Hepatocyte (in vitro differentiated cells): Measurements from ENCODE around the gene FAT1. TPM values are rescaled to one million over a fixed set of nuclear protein-coding genes. Genes with fewer than 3 reads are reported as not detected.

Experiments
- DNase-seq: peaks from one replicate; pipeline ENCODE4 v3.0.0-alpha.2; 2016; ENCODE audit warnings: low spot score
- H2AFZ ChIP-seq: fragments of 200-600 bp; sonication (generic); 2 replicates; pipeline ENCODE4 v1.6.0; 2016; ENCODE audit warnings: antibody characterized with exemption, mild to moderate bottlenecking
- H3K27ac ChIP-seq: fragments of 200-600 bp; sonication (generic); 2 replicates; pipeline ENCODE4 v1.5.1; 2016; ENCODE audit warnings: mild to moderate bottlenecking
- H3K27me3 ChIP-seq: fragments of 200-600 bp; sonication (generic); 2 replicates; pipeline ENCODE4 v1.6.1; 2016
- H3K36me3 ChIP-seq: fragments of 200-600 bp; sonication (generic); replicated peaks from 2 replicates; pipeline ENCODE4 v1.5.1; 2016; ENCODE audit warnings: low read depth; ENCODE audit not compliant: insufficient read depth
- H3K4me1 ChIP-seq: fragments of 200-600 bp; sonication (generic); 2 replicates; pipeline ENCODE4 v1.5.1; 2016; ENCODE audit warnings: mild to moderate bottlenecking, moderate library complexity; ENCODE audit not compliant: insufficient read depth
- H3K4me2 ChIP-seq: fragments of 200-600 bp; sonication (generic); 2 replicates; pipeline ENCODE4 v1.6.0; 2016
- H3K4me3 ChIP-seq: fragments of 200-600 bp; sonication (generic); 2 replicates; pipeline ENCODE4 v1.5.1; 2016; ENCODE audit warnings: mild to moderate bottlenecking
- H3K79me2 ChIP-seq: fragments of 200-600 bp; sonication (generic); 2 replicates; pipeline ENCODE4 v1.6.0; 2017; ENCODE audit warnings: mild to moderate bottlenecking
- H3K9me2 ChIP-seq: fragments of 200-600 bp; sonication (generic); replicated peaks from 2 replicates; pipeline ENCODE4 v1.6.0; 2017; ENCODE audit warnings: mild to moderate bottlenecking; ENCODE audit not compliant: insufficient read depth
- H3K9me3 ChIP-seq: fragments of 200-600 bp; sonication (generic); 2 replicates; pipeline ENCODE4 v1.5.1; 2016; ENCODE audit warnings: low read depth, mild to moderate bottlenecking
- H4K20me1 ChIP-seq: fragments of 200-600 bp; sonication (generic); 2 replicates; pipeline ENCODE4 v1.6.0; 2016; ENCODE audit warnings: mild to moderate bottlenecking; ENCODE audit not compliant: insufficient read depth, poor library complexity, severe bottlenecking
- CTCF ChIP-seq: fragments of 200-600 bp; sonication (generic); IDR thresholded peaks from 2 replicates; pipeline ENCODE4 v1.5.1; 2016; ENCODE audit warnings: antibody characterized with exemption, mild to moderate bottlenecking; ENCODE audit not compliant: poor library complexity
- EZH2 ChIP-seq: fragments of 200-600 bp; sonication (generic); IDR thresholded peaks from 2 replicates; pipeline ENCODE4 v1.6.1; 2016; ENCODE audit warnings: antibody characterized with exemption, mild to moderate bottlenecking, borderline replicate concordance
- EZH2phosphoT487 ChIP-seq: fragments of 200-600 bp; sonication (generic); IDR thresholded peaks from one replicate; pipeline ENCODE4 v1.6.1; 2018; ENCODE audit warnings: antibody characterized with exemption, mild to moderate bottlenecking, low read depth, moderate library complexity; ENCODE audit not compliant: unreplicated experiment, severe bottlenecking
- WGBS: methylation state at CpG from one replicate; pipeline ENCODE4 v1.1.6; 2016; ENCODE audit warnings: low lambda C conversion rate; ENCODE audit errors: missing lambda C conversion rate; 5-methylcytosine and 5-hydroxymethylcytosine counted together
- polyA plus RNA-seq: library from polyadenylated mRNA; unstranded; fragments of >200 nt; fragmentation: Nextera tagmentation; extraction: Ambion mirVana; gene quantifications from 2 replicates; pipeline ENCODE4 v1.2.1, GENCODE V29; 2016
- total RNA-seq: library from RNA; depleted of rRNA; stranded (reverse); fragments of >200 nt; gene quantifications from 2 replicates; pipeline ENCODE4 v1.2.3, GENCODE V29; 2014

The FAT1 gene
- total and polyA plus RNA-seq, 2 experiments from 2014 or later: 33.9 to 168 TPM

GRCh38 chr4:186619088-186619487, 104.6 kb downstream of the FAT1 start:
- WGBS: 83% methylated on average over 10 of the region's 10 CpGs
- TF ChIP-seq EZH2phosphoT487: no peak
- TF ChIP-seq CTCF: no peak
- no peak for TF ChIP-seq EZH2
- Histone ChIP-seq H3K4me1 (no peaks in the 10 kb centered on the region), H3K79me2 (peaks cover 4% of the 10 kb centered on the region), H3K36me3 (no peaks in the 10 kb centered on the region), H3K9me3 (no peaks in the 10 kb centered on the region), H4K20me1 (no peaks in the 10 kb centered on the region), H3K9me2 (no peaks in the 10 kb centered on the region), H3K27me3 (no peaks in the 10 kb centered on the region), H3K27ac (no peak overlapping the region), H2AFZ (no peak overlapping the region), H3K4me3 (no peak overlapping the region), H3K4me2 (no peak overlapping the region)
- no peak for DNase-seq

- TF ChIP-seq EZH2phosphoT487: no peak
- TF ChIP-seq EZH2: no peak
- TF ChIP-seq CTCF: no peak
- no peak overlapping the region for H2AFZ ChIP-seq
- no peaks in the 10 kb centered on the region for H3K27me3 ChIP-seq
- H3K4me2 ChIP-seq: no peak overlapping the region
- H3K4me3 ChIP-seq: no peak overlapping the region
- H3K9me2 ChIP-seq: no peaks in the 10 kb centered on the region
- no peaks in the 10 kb centered on the region for H4K20me1 ChIP-seq
- no peak overlapping the region for H3K27ac ChIP-seq
- WGBS: 98% methylated on average over 3 of the region's 3 CpGs
- peaks cover 4% of the 10 kb centered on the region for H3K79me2 ChIP-seq
- H3K9me3 ChIP-seq: no peaks in the 10 kb centered on the region
- DNase-seq: no peak
- H3K36me3 ChIP-seq: no peaks in the 10 kb centered on the region
- no peaks in the 10 kb centered on the region for H3K4me1 ChIP-seq
Measured at GRCh38 chr4:186617921-186618320, 105.7 kb downstream of the FAT1 start.

GRCh38 chr4:186607490-186607889, 116.2 kb downstream of the FAT1 start:
- no peak for TF ChIP-seq CTCF
- TF ChIP-seq EZH2phosphoT487: no peak
- no peak for TF ChIP-seq EZH2
- H3K9me2 ChIP-seq: no peaks in the 10 kb centered on the region
- no peaks in the 10 kb centered on the region for H4K20me1 ChIP-seq
- no peaks in the 10 kb centered on the region for H3K27me3 ChIP-seq
- no peaks in the 10 kb centered on the region for H3K79me2 ChIP-seq
- no peak overlapping the region for H2AFZ ChIP-seq
- H3K4me3 ChIP-seq: no peak overlapping the region
- 100% methylated on average over 1 of the region's 1 CpG for WGBS
- no peak overlapping the region for H3K4me2 ChIP-seq
- no peaks in the 10 kb centered on the region for H3K9me3 ChIP-seq
- H3K27ac ChIP-seq: no peak overlapping the region
- no peaks in the 10 kb centered on the region for H3K4me1 ChIP-seq
- peaks cover 3% of the 10 kb centered on the region for H3K36me3 ChIP-seq
- no peak for DNase-seq

- peak; percentile 46 for DNase-seq
- Histone ChIP-seq H3K27ac (no peak overlapping the region), H3K79me2 (no peaks in the 10 kb centered on the region), H2AFZ (no peak overlapping the region), H4K20me1 (no peaks in the 10 kb centered on the region), H3K4me1 (no peaks in the 10 kb centered on the region), H3K36me3 (peaks cover 3% of the 10 kb centered on the region), H3K4me2 (no peak overlapping the region), H3K9me2 (no peaks in the 10 kb centered on the region), H3K9me3 (no peaks in the 10 kb centered on the region), H3K4me3 (no peak overlapping the region), H3K27me3 (no peaks in the 10 kb centered on the region)
- TF ChIP-seq EZH2: no peak
- TF ChIP-seq CTCF: no peak
- TF ChIP-seq EZH2phosphoT487: no peak
- 67% methylated on average over 6 of the region's 6 CpGs for WGBS
Measured at GRCh38 chr4:186606591-186606992, 117.1 kb downstream of the FAT1 start.
